Ovary (tissue), 3 donors: ENCODE measurements around the gene COPS6.

Source experiments
- CTCF ChIP-seq, 3 donors: fragments of 450-650 bp in 2 of 3; fragments of 200-600 bp in 1 of 3; IDR thresholded peaks; one replicate each; pipeline versions ENCODE4 v1.5.1 to v1.8.0; 2016 to 2022; ENCODE audit warnings: antibody characterized with exemption in 3 of 3, mild to moderate bottlenecking in 1 of 3
- POLR2A ChIP-seq: fragments of 450-650 bp; IDR thresholded peaks from one replicate; pipeline ENCODE4 v1.6.1; 2017; ENCODE audit warnings: antibody characterized with exemption, mild to moderate bottlenecking, moderate library complexity
- donor health status: DM: no; HTN: no; CAD: no.

- TF ChIP-seq CTCF (IDR thresholded peaks at IDR 0.05) (no peak), POLR2A (no peak)
These were observed 9.7 kb upstream of the COPS6 start for GRCh38 chr7:100079024-100079560.
